Mucosa of descending colon (tissue), 3 donors: ENCODE measurements around the gene LRRTM4. TPM values are rescaled to one million over a fixed set of nuclear protein-coding genes. Genes with fewer than 3 reads are reported as not detected.
"Not testable (repeated sequence)": the region's sequence is repeated elsewhere in the genome, so short reads cannot be mapped to it uniquely, and the experiment has no call there.

ENCODE experiments used
- ATAC-seq: fragments of 200-7000 bp; cut with Tn5 transposase; one replicate; pipeline ENCODE4 v1.9.1; 2020; ENCODE audit warnings: mild to moderate bottlenecking, moderate library complexity
- DNase-seq, 3 donors: peaks; one replicate each; pipeline ENCODE4 v3.0.0-alpha.2; 2020
- H3K36me3 ChIP-seq: fragments of 200-600 bp; one replicate; pipeline ENCODE4 v1.8.0; 2021; ENCODE audit warnings: low read depth, mild to moderate bottlenecking
- H3K4me1 ChIP-seq: fragments of 200-600 bp; one replicate; pipeline ENCODE4 v1.8.0; 2021; ENCODE audit warnings: low read depth, mild to moderate bottlenecking
- H3K4me3 ChIP-seq: fragments of 200-600 bp; one replicate; pipeline ENCODE4 v1.8.0; 2021; ENCODE audit warnings: mild to moderate bottlenecking
- H3K9me3 ChIP-seq: fragments of 200-600 bp; one replicate; pipeline ENCODE4 v1.8.0; 2021; ENCODE audit warnings: mild to moderate bottlenecking
- CTCF ChIP-seq: fragments of 200-600 bp; IDR thresholded peaks from one replicate; pipeline ENCODE4 v1.8.0; 2022; ENCODE audit warnings: antibody characterized with exemption, mild to moderate bottlenecking
- intact Hi-C, 2 donors: fragments of 100-400 bp; cut with DNase I in 1 of 2; cut with micrococcal nuclease in 1 of 2; formaldehyde crosslinking; loops; one replicate each; pipeline versions ENCODE4 v1.11.0 to v1.11.1; 2022; cut with DNase I, micrococcal nuclease
- total RNA-seq, 3 donors: library from RNA; stranded (reverse); fragmentation: NEBNext Ultra II Directional in 2 of 3; extraction: Animal tissue kit (Norgen Biotek cat#: 25700) in 2 of 3; gene quantifications; one replicate each; pipeline versions ENCODE4 v1.2.1 to v1.2.4, GENCODE V29; 2021 to 2023
- donor health status: DM: no; HTN: no; CAD: no; lungs with moderate emphysema.
- donor health status: DM: no; HTN: no; CAD: no.
- donor health status: DM: no; HTN: yes; CAD: no.

Gene LRRTM4
- total RNA-seq, 3 donors from 2014 or later = 0.41 to 1.4 TPM; not detected in 1

DNA sequence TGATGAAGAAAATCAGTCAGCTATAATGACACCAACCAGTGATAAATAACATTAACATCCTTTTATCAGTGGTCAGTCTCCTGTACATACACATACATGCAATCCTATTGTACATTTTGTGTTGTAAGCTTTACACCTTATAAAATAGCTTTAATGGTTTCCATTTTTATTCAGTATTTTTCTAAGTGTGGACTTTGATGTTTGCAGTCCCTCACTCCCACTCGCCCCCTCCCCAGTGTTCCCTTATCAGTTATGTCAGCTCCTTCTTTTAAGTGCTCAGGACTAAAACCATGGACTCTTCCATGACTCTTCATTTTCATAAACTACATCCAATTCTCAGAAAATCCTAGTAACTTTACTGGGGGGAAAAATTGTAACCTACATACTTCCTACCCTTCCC is 713.0 kb downstream of the LRRTM4 start:
- no peak for TF ChIP-seq CTCF
- Histone ChIP-seq H3K36me3 (no peaks in the 10 kb centered on the region), H3K9me3 (no peaks in the 10 kb centered on the region), H3K4me1 (no peaks in the 10 kb centered on the region), H3K4me3 (no peak overlapping the region)
- DNase-seq (no peak), ATAC-seq (no peak)
- intact Hi-C loops = no loop called here

DNA sequence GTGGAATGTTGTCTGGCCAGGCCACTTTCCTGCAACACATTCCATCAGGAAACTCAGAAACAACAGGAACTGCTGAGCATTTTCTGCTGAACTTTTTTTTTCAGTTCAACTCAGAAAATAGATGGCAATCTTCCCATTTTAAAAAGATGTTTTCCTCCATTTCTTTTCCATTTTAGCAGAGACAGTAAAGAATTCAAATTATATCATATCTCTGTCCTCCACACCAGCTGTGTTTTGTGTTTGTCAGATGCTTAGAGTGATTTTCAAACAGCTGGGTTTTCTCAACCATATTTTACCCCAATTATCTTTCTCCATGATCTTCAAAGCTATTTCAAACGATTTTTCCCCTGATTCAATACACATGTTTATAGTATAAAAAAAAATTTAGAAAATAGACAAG is 713.4 kb downstream of the LRRTM4 start:
- ATAC-seq = no peak
- no peaks in the 10 kb centered on the region for H3K36me3 ChIP-seq
- H3K9me3 ChIP-seq = no peaks in the 10 kb centered on the region
- intact Hi-C loops = no loop called here
- H3K4me1 ChIP-seq = no peaks in the 10 kb centered on the region
- H3K4me3 ChIP-seq = no peak overlapping the region
- no peak for DNase-seq
- TF ChIP-seq CTCF = no peak

GRCh38 chr2:76793647-76794334 is 728.4 kb downstream of the LRRTM4 start:
- Histone ChIP-seq H3K36me3 (no peaks in the 10 kb centered on the region), H3K4me1 (no peaks in the 10 kb centered on the region), H3K4me3 (no peak overlapping the region), H3K9me3 (no peaks in the 10 kb centered on the region)
- peak in 1 of 3 donors; percentile 3 for DNase-seq
- ATAC-seq = peak; percentile 36
- TF ChIP-seq CTCF = no peak
- intact Hi-C loops = no loop called here

- H3K4me1 ChIP-seq, H3K4me3 ChIP-seq, H3K9me3 ChIP-seq, ATAC-seq, H3K36me3 ChIP-seq, intact Hi-C loops, DNase-seq: not testable (repeated sequence)
Measured at GRCh38 chr2:76781313-76781712, 740.9 kb downstream of the LRRTM4 start.

GRCh38 chr2:76763276-76763675 is 758.9 kb downstream of the LRRTM4 start:
- DNase-seq (no peak), ATAC-seq (no peak)
- H3K36me3 ChIP-seq = no peaks in the 10 kb centered on the region
- no peak overlapping the region for H3K4me3 ChIP-seq
- no peaks in the 10 kb centered on the region for H3K9me3 ChIP-seq
- intact Hi-C loops = no loop called here
- no peak for TF ChIP-seq CTCF
- H3K4me1 ChIP-seq = no peaks in the 10 kb centered on the region

- no peaks in the 10 kb centered on the region for H3K9me3 ChIP-seq
- intact Hi-C loops = no loop called here
- no peak overlapping the region for H3K4me3 ChIP-seq
- H3K4me1 ChIP-seq = no peaks in the 10 kb centered on the region
- TF ChIP-seq CTCF = no peak
- no peak for ATAC-seq
- no peak for DNase-seq
- H3K36me3 ChIP-seq = no peaks in the 10 kb centered on the region
Measured at GRCh38 chr2:76760367-76760704, 761.8 kb downstream of the LRRTM4 start.
